ENCODE results near the gene UGCG.

- TF ChIP-seq NFIC (IDR thresholded peaks at IDR 0.05; ENCODE audit: low read depth, low read length) (no peak), EZH2 (IDR thresholded peaks at IDR 0.05; ENCODE audit: borderline replicate concordance, control insufficient read depth, low read depth, low read length) (no peak), BRCA1 (IDR thresholded peaks at IDR 0.05; ENCODE audit: low read depth, low read length) (no peak), TCF12 (IDR thresholded peaks at IDR 0.05; ENCODE audit: low read depth, low read length) (no peak), POLR2A (IDR thresholded peaks at IDR 0.05; ENCODE audit: low read depth, low read length) (no peak), CBX5 (IDR thresholded peaks at IDR 0.05; ENCODE audit: low read depth) (no peak), CTCF (IDR thresholded peaks at IDR 0.05 in 2 of 3, conservative IDR thresholded peaks at IDR 0.05 in 1 of 3; ENCODE audit: control insufficient read depth in 2 of 3, extremely low read depth in 1 of 3, insufficient read depth in 1 of 3, low read depth in 3 of 3, low read length in 3 of 3) (no peak), MYC (IDR thresholded peaks at IDR 0.05; ENCODE audit: insufficient read depth, insufficient read length, insufficient replicate concordance, low read length, severe bottlenecking) (no peak), POLR2AphosphoS5 (IDR thresholded peaks at IDR 0.05; ENCODE audit: low read length) (no peak), EGR1 (IDR thresholded peaks at IDR 0.05; ENCODE audit: borderline replicate concordance in 1 of 2, low read depth in 2 of 2, low read length in 2 of 2) (no peak), FOXK2 (IDR thresholded peaks at IDR 0.05) (no peak), BCL11A (IDR thresholded peaks at IDR 0.05; ENCODE audit: low read depth, low read length) (no peak)
Observed at GRCh38 chr9:111900858-111901612, 4.4 kb downstream of the UGCG start.

All from GM12878 (cell line).